HG02763 (cell line): Measurements from ENCODE around the gene CLIC4.
"Not testable (repeated sequence)": the region's sequence is repeated elsewhere in the genome, so short reads cannot be mapped to it uniquely, and the experiment has no call there.

ENCODE experiments used
- ATAC-seq: cut with Tn5 transposase; IDR thresholded peaks from one replicate; pipeline ENCODE4 v1.9.1; 2021; ENCODE audit warnings: mild to moderate bottlenecking, moderate library complexity; ENCODE audit not compliant: unreplicated experiment

Gene CLIC4

DNA sequence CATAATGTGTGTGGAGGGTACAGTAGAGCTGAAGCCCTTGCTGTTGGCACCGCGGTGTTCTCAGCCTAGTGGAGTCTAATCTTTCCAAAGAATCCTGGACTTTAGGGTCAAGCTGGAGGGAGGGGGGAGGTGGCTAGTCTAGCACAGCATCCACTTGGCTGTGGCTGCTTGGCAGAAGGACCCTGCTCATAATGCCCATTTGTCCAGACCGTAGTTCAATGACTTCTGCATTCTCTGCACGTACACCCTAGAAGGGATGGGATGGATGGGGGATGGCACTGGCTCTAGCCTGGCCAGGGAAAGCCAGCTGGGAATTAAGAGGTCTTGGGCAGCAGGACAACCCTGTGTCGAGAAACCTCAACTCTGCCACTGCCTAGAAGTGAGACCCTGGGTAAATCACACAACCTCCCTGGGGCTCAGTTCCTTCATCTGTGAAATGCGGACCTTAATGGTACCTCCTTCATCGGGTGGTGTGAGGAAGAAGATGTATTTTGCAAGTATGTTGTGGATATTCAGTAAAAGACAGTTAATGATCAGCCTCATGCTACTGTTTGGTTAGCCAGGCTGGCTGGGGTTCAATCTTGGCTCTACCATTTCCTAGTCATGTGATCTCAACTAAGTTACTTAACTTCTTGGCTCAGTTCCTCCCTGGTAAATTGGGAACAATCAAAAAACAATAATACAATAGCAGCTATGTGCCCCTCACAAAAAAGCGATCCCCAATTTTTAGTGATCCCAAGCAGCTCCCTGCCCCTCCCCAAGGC, 27.2 kb upstream of the CLIC4 start:
- no peak for ATAC-seq

DNA sequence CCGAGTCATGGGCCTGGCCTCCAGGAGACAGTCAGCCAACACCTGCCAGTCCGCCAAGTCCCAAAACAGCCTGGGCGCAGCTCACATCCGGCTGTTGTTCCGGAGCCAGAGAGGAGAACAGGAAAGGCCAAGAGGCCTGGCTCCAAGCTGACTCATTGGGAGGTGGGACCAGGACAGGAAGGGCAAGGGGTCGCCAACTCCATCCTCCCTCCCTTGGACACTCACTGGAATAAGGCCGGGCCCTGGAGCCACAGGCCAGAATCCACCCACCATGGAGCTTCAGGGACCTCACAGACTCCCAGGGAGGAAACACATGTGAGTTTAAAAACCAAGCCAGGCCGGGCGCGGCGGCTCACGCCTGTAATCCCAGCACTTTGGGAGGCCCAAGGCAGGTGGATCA, 25.1 kb upstream of the CLIC4 start:
- no peak for ATAC-seq

DNA sequence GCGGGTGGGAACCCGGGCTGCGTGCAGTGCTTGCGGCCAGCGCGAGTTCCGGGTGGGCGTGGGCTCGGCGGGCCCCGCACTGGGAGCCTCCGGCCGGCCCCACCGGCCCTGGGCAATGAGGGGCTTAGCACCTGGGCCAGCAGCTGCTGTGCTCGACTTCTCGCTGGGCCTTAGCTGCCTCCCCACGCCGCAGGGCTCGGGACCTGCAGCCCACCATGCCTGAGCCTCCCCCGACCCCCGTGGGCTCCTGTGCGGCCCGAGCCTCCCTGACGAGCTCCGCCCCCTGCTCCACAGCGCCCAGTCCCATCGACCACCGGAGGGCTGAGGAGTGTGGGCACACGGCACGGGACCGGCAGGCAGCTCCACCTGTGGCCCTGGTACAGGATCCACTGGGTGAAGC, 23.7 kb upstream of the CLIC4 start:
- ATAC-seq = no peak

DNA sequence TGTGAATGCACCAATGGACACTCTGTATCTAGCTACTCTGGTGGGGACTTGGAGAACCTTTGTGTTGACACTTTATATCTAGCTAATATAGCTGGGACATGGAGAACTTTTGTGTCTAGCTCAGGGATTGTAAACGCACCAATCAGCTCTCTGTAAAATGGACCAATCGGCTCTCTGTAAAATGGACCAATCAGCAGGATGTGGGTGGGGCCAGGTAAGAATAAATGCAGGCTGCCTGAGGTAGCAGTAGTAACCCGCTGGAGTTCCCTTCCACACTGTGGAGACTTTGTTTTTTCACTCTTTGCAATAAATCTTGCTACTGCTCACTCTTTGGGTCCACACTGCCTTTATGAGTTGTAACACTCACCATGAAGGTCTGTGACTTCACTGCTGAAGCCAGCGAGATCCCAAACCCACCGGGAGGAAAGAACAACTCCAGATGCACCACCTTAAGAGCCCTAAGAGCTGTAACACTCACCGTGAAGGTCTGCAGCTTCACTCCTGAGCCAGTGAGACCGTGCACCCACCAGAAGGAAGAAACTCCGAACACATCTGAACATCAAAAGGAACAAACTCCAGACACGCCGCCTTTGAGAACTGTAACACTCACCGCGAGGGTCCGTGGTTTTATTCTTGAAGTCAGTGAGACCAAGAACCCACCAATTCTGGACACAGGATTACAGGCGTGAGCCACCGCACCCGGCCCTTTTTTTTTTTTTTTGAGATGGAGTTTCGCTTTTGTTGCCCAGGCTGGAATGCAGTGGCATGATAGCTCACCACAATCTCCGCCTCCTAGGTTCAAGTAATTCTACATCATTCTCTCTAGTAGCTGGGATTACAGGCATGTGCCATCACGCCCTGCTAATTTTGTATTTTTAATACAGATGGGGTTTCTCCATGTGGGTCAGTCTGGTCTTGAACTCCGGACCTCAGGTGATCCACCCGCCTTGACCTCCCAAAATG, 22.9 kb upstream of the CLIC4 start:
- not testable (repeated sequence) for ATAC-seq

DNA sequence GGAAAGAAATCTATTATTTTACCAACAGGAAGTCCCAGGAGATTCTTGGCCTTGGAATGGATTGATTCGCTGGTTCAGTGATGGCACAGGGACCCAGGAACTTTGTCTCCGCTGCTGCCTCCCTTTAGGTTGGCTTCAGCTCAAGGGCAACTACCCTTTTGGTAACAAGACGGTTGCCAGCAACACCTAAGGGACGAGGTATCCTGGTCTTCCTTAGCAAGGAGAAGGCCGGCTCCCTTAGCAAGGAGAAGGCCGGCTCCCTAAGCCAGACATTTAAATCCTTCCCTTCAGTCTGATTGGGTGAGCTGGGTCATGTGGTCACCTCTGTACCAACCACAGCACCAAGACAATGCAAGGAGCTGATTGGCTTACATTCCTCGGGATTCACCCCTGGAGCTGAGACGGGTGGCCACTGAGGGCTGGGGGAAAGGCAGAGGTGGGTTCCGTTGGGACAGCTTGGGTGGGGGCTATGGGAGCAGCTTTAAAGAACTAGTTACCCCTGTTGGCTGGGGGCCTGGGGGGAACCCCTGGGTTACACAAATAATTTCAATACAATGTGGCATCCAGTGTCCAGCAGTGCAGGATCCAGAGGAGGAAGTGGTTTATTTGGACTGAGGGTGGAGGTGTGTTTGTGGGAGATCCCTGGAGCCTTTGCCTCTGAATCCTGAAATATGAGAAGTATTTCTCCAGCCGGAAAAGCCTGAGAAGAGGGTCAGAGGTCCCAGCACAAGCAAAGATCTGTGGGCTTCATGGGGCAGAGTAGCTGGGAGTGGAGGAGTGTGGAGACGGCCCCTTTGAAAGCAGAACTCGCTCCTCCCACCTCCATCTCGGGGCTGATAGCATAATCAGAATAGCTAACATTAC, 20.7 kb upstream of the CLIC4 start:
- ATAC-seq = no peak

DNA sequence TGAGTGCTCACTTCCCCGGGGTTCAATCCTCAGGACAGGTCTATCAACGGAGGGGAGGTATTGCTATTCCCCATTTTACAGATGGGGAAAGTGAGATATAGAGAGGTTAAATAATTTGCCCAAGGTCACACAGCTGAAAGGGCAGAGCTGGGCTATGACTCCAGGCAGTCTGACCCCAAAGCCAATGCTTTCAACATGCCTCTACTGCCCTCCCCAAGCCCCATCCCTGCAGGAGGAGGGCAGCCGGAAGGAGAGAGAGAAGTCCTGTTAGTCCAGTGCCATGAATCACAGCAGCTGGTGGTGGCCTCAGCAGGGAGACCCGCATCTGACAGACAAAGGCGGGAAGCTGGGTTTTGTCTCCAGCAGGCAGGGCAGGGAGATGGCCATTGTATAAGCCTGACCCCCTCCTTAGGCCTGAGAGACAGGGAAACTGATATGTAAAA, 20.0 kb upstream of the CLIC4 start:
- no peak for ATAC-seq

DNA sequence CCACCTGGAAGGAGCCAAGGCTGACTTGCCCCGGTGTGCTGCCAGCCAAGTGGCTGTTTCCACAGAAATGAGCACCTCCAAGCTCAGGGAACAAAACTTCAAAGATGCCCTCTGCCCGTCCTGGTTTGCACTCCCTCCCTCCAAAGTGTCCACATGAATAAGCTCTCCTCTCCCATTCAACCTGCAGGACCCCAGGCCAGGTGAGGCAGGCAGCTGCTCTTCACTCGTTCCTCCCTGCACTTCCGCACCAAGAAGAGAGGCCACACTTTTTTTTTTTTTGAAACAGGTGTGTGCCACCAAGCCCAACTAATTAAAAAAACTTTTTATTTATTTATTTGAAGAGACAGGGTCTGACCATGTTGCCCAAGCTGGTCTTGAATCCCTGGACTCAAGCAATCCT, 18.5 kb upstream of the CLIC4 start:
- ATAC-seq = no peak

DNA sequence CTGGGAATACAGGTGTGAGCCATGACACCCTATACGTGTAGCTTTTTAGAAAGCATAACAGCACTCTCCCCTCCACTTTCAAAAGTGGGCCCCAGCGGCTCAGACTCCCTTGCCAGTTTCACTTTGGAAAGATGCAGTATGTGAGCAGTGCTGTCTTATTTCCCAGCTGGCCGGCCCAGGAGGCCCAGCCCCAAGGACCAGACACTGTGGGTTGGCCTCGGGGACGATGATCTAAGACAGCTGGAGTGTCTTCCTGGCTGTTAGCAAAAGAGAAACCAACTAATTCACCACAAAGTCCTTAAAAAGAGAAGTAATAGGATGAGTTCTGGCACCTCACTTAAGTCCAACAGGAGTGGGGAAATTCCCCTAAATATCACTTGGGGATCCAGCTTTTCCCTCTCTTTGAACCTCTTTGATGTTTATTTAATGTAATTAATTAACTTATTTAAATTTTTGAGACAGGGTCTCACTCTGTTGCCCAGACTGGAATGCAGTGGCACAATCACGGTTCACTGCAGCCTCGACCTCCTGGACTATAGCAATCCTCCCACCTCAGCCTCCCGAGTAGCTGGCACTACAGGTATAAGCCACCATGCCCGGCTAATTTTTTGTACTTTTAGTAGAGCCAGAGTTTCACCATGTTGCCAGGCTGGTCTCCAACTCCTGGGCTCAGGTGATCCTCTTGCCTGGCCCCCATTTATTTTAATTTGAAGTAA, 17.6 kb upstream of the CLIC4 start:
- ATAC-seq = peak; percentile 66

DNA sequence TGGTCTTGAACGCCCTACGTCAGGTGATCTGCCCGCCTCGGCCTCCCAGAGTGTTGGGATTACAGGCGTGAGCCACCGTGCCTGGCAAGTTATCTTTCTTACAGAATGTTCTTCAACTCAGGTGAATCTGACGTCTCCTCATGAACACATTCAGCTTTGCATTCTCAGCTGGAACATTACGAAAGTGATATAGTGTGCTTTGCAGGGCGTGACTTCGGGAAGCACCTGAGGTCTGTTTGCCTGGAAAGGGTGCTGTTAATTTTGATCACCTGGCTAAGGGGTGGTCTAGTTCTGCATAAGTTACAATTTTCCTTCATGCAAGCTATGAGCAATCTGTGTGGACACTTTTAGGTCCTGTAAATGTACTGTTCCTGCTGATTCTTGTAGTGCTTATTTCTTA, 16.3 kb upstream of the CLIC4 start:
- ATAC-seq = no peak

DNA sequence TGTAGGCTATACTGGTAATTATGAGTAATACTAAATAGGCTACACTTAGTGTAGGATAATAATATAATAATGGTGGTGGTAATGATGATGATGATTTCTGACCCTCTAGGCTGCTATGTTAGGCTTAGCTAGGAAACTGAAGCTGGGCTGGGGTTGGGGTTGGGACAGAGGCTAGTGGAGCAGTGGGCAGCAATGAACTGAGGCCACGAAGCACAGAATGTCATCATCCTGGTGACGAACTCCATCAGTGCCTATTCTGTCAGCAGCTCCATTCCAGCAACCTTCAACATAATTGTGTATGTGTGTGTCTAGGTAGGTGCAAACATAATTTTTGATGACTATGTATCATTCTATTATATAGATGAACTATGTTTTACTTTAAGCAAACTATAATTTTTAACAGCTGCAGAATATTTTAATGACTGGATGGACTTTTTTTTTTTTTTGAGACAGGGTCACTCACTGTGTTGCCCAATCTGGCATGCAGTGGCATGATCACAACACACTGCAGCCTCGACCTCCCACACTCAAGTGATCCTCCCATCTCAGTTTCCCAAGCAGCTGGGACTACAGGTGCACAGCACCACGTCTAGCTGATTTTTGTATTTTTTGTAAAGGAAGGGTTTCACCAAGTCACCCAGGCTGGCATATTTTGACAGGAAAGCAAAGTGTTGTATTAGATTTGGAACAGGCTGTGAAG, 12.9 kb upstream of the CLIC4 start:
- no peak for ATAC-seq

DNA sequence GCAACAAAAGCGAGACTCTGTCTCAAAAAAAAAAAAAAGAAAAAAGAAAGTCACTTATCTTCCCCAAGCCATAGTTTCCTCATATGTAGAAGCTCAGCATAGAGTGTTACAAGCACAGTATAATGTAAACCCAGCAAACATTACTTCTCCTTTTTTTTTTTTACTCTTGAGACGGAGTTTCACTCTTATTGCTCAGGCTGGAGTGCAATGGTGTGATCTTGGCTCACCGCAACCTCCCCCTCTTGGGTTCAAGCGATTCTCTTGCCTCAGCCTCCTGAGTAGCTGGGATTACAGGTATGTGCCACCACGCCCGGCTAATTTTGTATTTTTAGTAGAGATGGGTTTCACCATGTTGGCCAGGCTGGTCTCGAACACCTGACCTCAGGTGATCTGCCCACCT, 11.9 kb upstream of the CLIC4 start:
- ATAC-seq = not testable (repeated sequence)

DNA sequence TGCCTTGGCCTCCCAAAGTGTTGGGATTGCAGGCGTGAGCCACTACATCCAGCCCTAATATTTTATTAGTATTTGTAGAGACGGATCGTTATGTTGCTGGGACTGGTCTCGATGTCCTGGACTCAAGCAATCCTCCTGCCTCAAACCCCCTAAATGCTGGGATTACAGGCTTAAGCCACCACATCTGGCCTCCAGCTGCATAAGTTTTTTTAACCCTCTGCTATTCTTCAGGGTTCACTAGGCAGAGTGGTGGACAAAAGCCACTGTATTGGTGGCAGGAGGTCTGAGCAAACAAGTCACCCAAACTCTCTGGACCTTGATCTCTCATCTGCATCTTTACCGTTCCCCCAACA, 10.1 kb upstream of the CLIC4 start:
- ATAC-seq = no peak

DNA sequence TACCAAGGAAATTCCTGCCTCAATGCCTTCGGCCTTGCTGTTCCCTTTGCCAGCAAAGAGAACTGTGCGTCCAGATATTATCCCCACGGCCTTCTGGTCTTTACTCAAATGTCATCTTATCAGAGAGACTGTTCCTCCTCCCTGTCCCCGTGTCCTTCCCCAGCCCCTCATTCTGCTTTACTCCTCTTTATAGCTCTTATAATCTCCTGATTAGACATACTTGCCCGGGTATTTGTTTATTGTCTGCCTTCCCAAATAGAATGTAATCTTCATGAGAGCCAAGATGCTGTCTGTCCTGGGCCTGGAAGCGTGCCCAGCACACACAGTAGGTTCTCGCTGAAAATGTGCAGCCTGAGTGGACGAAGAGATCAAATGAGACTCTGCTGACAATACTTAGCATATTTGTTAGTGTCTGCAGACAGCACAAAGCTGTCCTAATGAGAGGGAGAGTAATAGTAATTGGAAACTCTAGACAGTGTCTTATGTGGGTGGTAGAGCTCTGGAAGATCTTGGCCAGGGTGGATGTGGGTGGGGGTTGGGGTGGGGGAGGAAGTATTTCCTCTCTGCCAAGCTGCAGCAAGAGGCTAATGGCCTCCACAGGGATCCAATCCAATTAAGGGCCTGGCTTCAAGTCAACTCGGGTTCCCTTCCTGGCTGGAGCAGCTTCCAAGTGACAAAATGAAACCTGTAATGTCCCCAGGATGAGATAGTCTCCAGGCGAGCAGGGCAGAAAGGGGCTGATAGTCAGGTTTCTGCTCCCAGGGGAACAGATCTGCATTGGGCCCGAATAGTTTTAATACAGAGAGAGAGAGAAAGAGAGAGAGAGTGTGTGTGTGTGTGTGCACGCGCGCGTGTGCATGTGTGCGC, 9.5 kb upstream of the CLIC4 start:
- ATAC-seq = no peak

DNA sequence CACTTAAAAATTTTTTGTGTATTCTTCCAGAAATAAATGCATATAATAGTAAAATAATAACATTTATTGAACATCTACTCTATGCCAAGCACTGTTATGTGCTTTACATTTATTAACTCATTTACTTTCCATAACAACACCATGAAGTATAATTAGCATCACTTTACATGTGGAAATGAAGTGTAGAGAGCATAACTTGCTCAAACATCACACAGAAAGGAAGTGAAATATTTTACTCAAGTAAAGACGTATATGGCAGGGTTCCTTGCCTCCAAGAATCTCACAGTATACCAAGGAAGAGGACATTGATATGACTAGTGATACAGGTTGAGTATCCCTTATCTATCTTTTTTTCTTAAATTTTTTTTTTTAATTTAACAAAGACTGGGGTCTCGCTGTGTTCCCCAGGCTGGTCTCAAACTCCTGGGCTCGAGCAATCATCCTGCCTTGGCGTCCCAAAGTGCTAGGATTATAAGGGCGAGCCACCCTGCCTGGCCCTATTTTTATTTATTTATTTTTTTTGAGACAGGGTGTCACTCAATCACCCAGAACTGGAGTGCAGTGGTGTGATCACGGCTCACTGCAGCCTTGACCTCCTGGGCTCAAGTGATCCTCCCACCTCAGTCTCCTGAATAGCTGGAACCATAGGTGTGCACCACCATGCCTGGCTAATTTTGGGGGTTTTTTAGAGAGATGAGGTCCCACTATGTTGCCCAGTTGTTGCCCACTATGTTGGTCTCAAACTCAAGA, 7.7 kb upstream of the CLIC4 start:
- no peak for ATAC-seq

DNA sequence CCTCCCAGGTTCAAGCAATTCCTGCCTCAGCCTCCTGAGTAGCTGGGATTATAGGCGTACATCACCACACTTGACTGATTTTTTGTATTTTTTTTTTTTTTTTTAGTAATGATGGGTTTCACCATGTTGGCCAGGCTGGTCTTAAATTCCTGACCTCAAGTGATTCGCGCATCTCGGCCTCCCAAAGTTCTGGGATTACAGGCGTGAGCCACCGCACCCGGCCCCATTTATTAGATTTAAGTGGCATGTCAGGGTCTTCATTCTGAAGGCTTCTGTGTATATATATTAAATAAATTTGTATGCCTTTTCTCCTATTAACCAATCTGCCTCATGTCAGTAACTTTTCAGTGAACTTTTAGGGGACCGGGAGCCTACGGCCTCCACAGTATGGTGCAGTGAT, 6.0 kb upstream of the CLIC4 start:
- no peak for ATAC-seq

DNA sequence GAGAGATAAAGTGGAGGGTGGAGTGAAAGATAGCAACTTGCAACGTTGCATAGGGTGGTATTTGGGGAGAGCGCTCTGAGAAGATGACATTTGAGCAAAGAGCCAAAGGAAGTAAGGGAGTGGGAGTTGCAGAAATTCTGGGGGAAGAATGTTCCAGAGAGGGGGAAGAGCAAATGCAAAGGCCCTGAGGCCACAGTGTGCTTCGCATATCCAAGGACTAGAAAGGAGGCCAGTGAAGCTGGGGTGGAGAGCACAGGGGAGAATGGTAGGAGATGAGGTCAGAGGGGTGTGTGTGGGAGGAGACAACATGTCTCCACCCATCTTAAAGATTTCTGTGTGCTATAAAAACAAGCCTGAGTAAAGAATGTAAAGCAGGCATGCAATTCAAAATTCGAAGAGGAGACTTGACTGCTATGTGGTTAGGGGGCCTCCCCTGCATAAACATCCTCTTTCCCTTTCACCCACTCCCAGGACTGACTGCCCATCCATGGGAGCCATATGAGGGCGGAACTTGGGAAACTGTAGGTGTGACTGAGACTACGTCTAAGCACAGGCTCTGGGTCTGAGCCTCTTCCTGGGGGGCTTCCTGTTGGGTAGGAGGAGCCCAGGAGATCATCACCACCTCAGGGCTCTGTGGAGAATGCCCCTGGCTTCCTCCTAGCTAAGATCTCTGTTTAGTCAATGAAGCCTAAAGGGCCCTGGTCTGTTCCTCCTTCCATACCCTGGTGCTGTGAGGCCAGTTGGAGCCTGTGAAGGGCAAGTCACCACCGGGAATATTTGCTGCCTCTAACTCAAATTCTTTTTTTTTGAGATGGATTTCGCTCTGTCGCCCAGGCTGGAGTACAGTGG, 2.9 kb upstream of the CLIC4 start:
- ATAC-seq = no peak
